HEK293 (cell line): Measurements from ENCODE around the gene KRTAP5-1.

Experiments used
- CTCF ChIA-PET: fragments of 350-600 bp; formaldehyde crosslinking; extraction: SDS; loops from one replicate; lab custom pipeline; 2021; ENCODE audit warnings: antibody characterized with exemption; lab: Yijun Ruan, JAX
- POLR2A ChIA-PET: fragments of 300-600 bp; formaldehyde crosslinking; extraction: SDS; loops from one replicate; lab custom pipeline; 2020; ENCODE audit warnings: antibody characterized with exemption, inconsistent platforms; lab: Yijun Ruan, JAX
- H3K27ac ChIP-seq: fragments of 200-500 bp; sonication (Bioruptor generic); 2 replicates; pipeline ENCODE4 v1.5.1; 2014; ENCODE audit warnings: low read depth, low read length, control low read depth, inconsistent platforms; ENCODE audit errors: extremely low read depth
- H3K36me3 ChIP-seq, 2 experiments: fragments of 200-500 bp in 1 of 2; sonication (Bioruptor generic) in 1 of 2; 1 replicate in 1 of 2; 2 replicates in 1 of 2; pipeline ENCODE4 v1.5.1; 2014 to 2017; ENCODE audit warnings: inconsistent platforms in 2 of 2, low read length in 2 of 2; ENCODE audit not compliant: control insufficient read depth in 2 of 2, insufficient read depth in 1 of 2
- H3K4me1 ChIP-seq: fragments of 200-500 bp; sonication (Bioruptor generic); 2 replicates; pipeline ENCODE4 v1.5.1; 2014; ENCODE audit warnings: mild to moderate bottlenecking, low read length, inconsistent platforms; ENCODE audit not compliant: control insufficient read depth, insufficient read depth
- H3K4me3 ChIP-seq: 2 replicates; pipeline ENCODE4 v1.5.1; 2011; ENCODE audit warnings: low read depth, mild to moderate bottlenecking, control low read depth, low read length, moderate library complexity
- H3K9me3 ChIP-seq: fragments of 200-500 bp; sonication (Bioruptor generic); 2 replicates; pipeline ENCODE4 v1.5.1; 2014; ENCODE audit warnings: low read depth, low read length, inconsistent platforms; ENCODE audit not compliant: control insufficient read depth, insufficient read depth
- GLI2 ChIP-seq: fragments of 450-650 bp; formaldehyde crosslinking; IDR thresholded peaks from 2 replicates; pipeline ENCODE4; 2017; ENCODE audit warnings: missing biosample characterization, missing genetic modification characterization, low read depth, borderline replicate concordance
- PRDM2 ChIP-seq: fragments of 450-650 bp; formaldehyde crosslinking; IDR thresholded peaks from 2 replicates; pipeline ENCODE4 v1.5.1; 2016; ENCODE audit warnings: missing biosample characterization, missing genetic modification characterization, borderline replicate concordance
- REPIN1 ChIP-seq: fragments of 450-650 bp; formaldehyde crosslinking; IDR thresholded peaks from 2 replicates; pipeline ENCODE4 v1.5.1; 2017; ENCODE audit warnings: missing biosample characterization, missing genetic modification characterization, low read depth
- YY1 ChIP-seq: fragments of 450-650 bp; formaldehyde crosslinking; IDR thresholded peaks from 2 replicates; pipeline ENCODE4 v1.5.1; 2018; ENCODE audit warnings: missing biosample characterization, missing genetic modification characterization
- ZBTB20 ChIP-seq: fragments of 450-650 bp; formaldehyde crosslinking; IDR thresholded peaks from 2 replicates; pipeline ENCODE4 v1.5.1; 2016; ENCODE audit warnings: missing biosample characterization, missing genetic modification characterization
- ZNF121 ChIP-seq: fragments of 450-650 bp; formaldehyde crosslinking; IDR thresholded peaks from 2 replicates; pipeline ENCODE4 v1.5.1; 2016; ENCODE audit warnings: missing biosample characterization, missing genetic modification characterization
- ZNF2 ChIP-seq: fragments of 450-650 bp; formaldehyde crosslinking; IDR thresholded peaks from 2 replicates; pipeline ENCODE4 v1.5.1; 2016; ENCODE audit warnings: missing biosample characterization, missing genetic modification characterization
- ZNF239 ChIP-seq: fragments of 450-650 bp; formaldehyde crosslinking; IDR thresholded peaks from 2 replicates; pipeline ENCODE4 v1.5.1; 2016; ENCODE audit warnings: missing biosample characterization, missing genetic modification characterization
- ZNF561 ChIP-seq: fragments of 450-650 bp; IDR thresholded peaks from 2 replicates; pipeline ENCODE4 v1.5.1; 2018; ENCODE audit warnings: missing biosample characterization, missing genetic modification characterization, borderline replicate concordance
- ZNF623 ChIP-seq: fragments of 450-650 bp; formaldehyde crosslinking; IDR thresholded peaks from 2 replicates; pipeline ENCODE4 v1.5.1; 2016; ENCODE audit warnings: missing biosample characterization, missing genetic modification characterization
- ZNF639 ChIP-seq: fragments of 450-650 bp; formaldehyde crosslinking; IDR thresholded peaks from 2 replicates; pipeline ENCODE4 v1.5.1; 2016; ENCODE audit warnings: missing biosample characterization, missing genetic modification characterization
- ZNF654 ChIP-seq: fragments of 450-650 bp; formaldehyde crosslinking; IDR thresholded peaks from 2 replicates; pipeline ENCODE4 v1.5.1; 2016; ENCODE audit warnings: low read depth, missing biosample characterization, missing genetic modification characterization
- ZNF692 ChIP-seq: fragments of 450-650 bp; formaldehyde crosslinking; IDR thresholded peaks from 2 replicates; pipeline ENCODE4 v1.5.1; 2016; ENCODE audit warnings: missing biosample characterization, missing genetic modification characterization
- ZNF704 ChIP-seq: fragments of 450-650 bp; formaldehyde crosslinking; IDR thresholded peaks from 2 replicates; pipeline ENCODE4 v1.5.1; 2016; ENCODE audit warnings: missing biosample characterization, missing genetic modification characterization
- ZNF707 ChIP-seq: fragments of 450-650 bp; formaldehyde crosslinking; IDR thresholded peaks from 2 replicates; pipeline ENCODE4 v1.5.1; 2016; ENCODE audit warnings: missing biosample characterization, missing genetic modification characterization
- ZNF785 ChIP-seq: fragments of 450-650 bp; formaldehyde crosslinking; IDR thresholded peaks from 2 replicates; pipeline ENCODE4 v1.5.1; 2016; ENCODE audit warnings: missing biosample characterization, missing genetic modification characterization
- ZSCAN16 ChIP-seq: fragments of 450-650 bp; formaldehyde crosslinking; IDR thresholded peaks from 2 replicates; pipeline ENCODE4 v1.5.1; 2016; ENCODE audit warnings: missing biosample characterization, missing genetic modification characterization
- ZSCAN30 ChIP-seq: fragments of 450-650 bp; IDR thresholded peaks from 2 replicates; pipeline ENCODE4 v1.5.1; 2018; ENCODE audit warnings: missing biosample characterization, mild to moderate bottlenecking, missing genetic modification characterization, moderate library complexity

The KRTAP5-1 gene

GRCh38 chr11:1572197-1573076 lies 12.6 kb downstream of the KRTAP5-1 start, which contains the start of gene DUSP8 (continued):
- TF ChIP-seq ZNF692 (peak; percentile 31; the same call in 1 of the 2 replicates), ZNF121 (tag by site-specific recombination) (no peak), GLI2 (no peak), ZNF623 (tag by site-specific recombination) (no peak)

- no peak for TF ChIP-seq ZBTB20 (tag by site-specific recombination)
- no peak for TF ChIP-seq ZNF707 (tag by site-specific recombination)
- no peak for TF ChIP-seq ZNF239
- no peak for TF ChIP-seq ZNF704 (tag by site-specific recombination)
- Histone ChIP-seq H3K9me3 (no peaks in the 10 kb centered on the region), H3K27ac (no peak overlapping the region; the same call in 1 of the 2 replicates), H3K4me3 (peak overlapping the region; percentile 75), H3K36me3 (peaks cover 0 to 6% of the 10 kb centered on the region in 2 experiments; a peak in 1 of 3 replicates), H3K4me1 (no peaks in the 10 kb centered on the region; the same call in 1 of the 2 replicates)
- ChIA-PET CTCF (no interaction called here), POLR2A (no interaction called here)
These were observed 13.3 kb downstream of the KRTAP5-1 start for GRCh38 chr11:1571760-1572196.

GRCh38 chr11:1570896-1571759 lies 14.0 kb downstream of the KRTAP5-1 start:
- POLR2A ChIA-PET, result interaction anchor here (0.6 kb wide), 1 partner anchor 13 kb away, joined by 4 read pairs; no protein-coding TSS in a partner anchor
- Histone ChIP-seq H3K27ac (no peak overlapping the region; the same call in 1 of the 2 replicates), H3K4me3 (peak overlapping the region; percentile 75), H3K4me1 (no peaks in the 10 kb centered on the region; the same call in 1 of the 2 replicates), H3K9me3 (no peaks in the 10 kb centered on the region), H3K36me3 (peaks cover 0 to 6% of the 10 kb centered on the region in 2 experiments; a peak in 1 of 3 replicates)
- CTCF ChIA-PET, result interaction anchor here (1.3 kb wide), 1 partner anchor 24 kb away, joined by 4 read pairs; no protein-coding TSS in a partner anchor
- TF ChIP-seq ZNF2 (tag by site-specific recombination) (no peak), ZNF561 (no peak), YY1 (no peak), ZSCAN30 (tag by site-specific recombination) (0 out of 2 replicates have a peak, but pooled peaks have one; percentile 18), ZNF639 (tag by site-specific recombination) (no peak), ZNF785 (tag by site-specific recombination) (no peak), ZNF654 (tag by site-specific recombination) (no peak), REPIN1 (no peak), ZSCAN16 (tag by site-specific recombination) (no peak), ZNF692 (no peak), PRDM2 (no peak)
